Stimulated activated CD8-positive, alpha-beta memory T cell treated with anti-CD3 and anti-CD28 coated beads, Interleukin-12 subunit alpha, Interleukin-12 subunit beta, amount 100 ng/mL, for 24 hours (primary cell): ENCODE results near the gene CHRM1.

Experiments
- DNase-seq: peaks from one replicate; pipeline ENCODE4 v3.0.0-alpha.2; 2020; ENCODE audit errors: extremely low read depth

Gene CHRM1

DNA sequence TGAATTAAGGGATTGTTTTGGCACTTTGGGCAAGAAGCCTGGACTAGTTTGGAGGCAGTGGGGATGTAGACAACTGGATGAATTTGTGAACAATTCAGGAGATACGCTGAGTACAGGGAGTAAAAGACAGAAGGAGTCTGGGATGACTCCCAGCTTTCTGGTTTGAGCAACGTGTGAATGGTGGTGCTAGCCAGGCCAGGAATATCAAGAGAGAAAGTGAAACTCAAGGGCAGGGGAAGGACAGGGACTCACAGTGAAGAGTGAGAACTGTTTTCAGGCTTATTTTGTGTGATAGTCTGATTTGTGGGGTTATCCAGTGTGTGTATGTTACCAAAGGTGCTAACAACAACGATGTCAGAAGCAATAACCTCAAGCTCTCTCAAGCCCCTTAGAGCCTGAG, 15.9 kb downstream of the CHRM1 start:
- DNase-seq: no peak

DNA sequence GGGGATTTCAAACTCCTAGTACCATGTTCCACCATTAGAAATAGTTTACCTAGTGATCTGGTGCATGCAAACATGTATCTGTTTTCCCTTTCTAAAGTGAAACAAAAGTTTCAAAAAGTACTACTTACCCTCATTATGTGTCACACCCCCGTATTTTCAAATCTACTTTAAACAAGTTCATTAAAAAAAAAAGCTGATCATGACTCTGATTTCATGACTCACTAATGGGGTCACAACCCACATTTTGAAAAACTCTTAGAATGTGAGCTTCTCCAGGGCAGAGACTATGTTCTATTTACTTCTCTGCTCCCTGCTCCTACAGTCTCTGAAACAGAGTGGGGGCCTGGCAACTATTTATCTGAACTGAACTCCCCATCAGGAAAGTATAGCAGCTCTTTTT, 18.2 kb downstream of the CHRM1 start:
- no peak for DNase-seq

DNA sequence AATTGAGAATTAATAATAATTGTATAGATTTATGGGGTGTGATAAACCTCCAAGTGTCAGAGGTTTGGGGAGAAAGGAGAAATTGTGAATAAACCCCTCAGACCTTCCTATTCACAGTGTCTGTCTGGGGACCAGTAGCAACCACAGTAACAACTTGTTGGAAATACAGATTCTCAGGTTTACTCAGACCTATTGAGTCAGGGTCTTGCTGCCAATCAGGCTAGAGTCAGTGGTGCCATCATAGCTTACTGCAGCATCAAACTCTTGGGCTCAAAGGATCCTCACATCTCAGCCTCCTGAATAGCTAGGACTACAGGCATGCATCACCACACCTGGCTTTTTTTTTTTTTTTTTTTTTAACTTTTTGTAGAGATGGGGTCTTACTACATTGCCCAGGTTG, 23.1 kb downstream of the CHRM1 start:
- DNase-seq: no peak

DNA sequence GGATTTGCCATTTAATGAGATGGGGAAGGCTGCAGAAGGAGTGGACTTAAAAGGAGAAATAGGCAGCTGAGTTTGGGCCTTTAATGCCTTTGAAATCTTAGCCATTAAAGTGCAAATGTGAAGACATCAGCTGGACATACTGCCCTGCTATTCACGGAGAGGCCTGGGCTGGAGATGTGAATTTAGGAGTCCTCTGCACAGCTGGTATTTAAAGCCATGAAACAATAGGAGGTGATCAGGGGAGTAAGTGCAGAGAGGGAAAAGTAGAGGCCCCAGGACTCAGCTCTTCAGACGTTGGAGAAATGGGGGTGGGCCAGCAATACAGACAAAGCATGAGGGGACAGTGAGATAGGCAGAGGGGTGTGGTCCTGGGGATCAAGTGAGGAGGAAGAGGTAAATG, 23.9 kb downstream of the CHRM1 start:
- no peak for DNase-seq

DNA sequence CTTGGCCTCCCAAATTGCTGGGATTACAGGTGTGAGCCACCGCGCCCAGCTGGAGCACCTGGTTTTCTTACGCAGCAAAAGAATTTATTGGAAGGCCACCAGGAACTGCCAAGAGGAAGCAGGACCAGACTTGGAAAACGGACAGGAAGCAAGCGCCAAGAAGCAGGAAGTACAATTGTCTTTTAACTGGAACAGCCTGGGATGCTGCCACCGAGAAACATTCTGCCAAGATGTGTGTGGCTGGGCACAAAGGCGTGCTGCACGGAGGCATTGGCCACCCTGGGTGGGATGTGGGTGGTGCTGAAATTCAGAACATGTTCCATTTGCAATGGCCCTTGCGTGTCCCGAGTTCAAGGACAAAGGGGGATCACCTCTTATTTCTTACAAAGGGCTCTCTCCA, 25.1 kb downstream of the CHRM1 start:
- DNase-seq: no peak

DNA sequence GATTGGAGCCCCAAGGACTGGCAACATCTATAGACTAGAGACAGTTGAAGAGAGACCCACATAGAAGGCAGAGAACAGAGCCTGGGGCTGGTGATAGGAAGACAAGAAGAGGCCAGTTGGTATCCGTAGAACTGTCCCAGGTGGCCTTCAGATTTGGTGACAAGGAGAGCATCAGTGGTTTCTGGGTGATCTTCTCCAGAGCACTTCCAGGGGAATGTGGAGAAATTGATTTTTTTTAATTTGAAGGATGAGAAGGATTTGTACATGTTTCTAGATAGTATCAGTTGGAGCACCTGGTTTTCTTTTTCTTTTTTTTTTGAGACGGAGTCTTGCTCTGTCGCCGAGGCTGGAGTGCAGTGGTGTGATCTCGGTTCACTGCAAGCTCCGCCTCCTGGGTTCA, 25.7 kb downstream of the CHRM1 start:
- no peak for DNase-seq

DNA sequence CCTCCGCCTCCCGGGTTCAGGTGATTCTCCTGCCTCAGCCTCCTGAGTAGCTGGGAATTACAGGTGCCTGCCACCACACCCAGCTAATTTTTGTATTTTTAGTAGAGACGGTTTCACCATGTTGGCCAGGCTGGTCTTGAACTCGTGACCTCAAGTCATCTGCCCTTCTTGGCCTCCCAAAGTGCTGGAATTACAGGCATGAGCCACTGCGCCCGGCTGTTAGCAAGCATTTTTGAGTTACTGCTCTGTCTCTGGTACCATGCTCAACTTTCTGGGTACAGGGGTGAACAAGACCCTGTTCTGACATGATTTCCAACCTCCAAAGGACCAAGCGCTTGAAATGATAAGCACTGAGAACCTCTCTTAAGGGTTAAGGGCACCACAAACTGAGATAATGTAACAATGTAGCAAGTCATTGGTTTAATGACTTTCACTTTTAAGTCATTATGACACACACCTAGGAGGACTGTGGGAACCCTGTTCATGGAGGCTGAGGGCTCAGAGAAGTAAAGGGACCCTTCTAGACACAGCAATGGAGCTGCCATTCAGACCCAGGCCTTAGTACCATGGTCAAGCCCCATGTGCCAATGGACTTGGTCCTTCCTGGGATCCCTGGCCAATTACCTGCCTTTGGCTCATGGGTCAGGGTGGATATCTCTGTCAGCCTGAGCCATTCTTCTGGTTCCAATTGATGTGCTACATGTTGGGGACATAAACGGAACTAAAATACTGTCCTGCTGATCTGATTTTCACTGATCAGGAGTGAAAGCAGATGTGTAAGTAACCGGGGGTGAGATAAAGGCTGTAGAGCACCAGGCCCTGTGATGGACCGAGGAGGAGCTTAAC, 28.9 kb downstream of the CHRM1 start:
- DNase-seq: no peak

DNA sequence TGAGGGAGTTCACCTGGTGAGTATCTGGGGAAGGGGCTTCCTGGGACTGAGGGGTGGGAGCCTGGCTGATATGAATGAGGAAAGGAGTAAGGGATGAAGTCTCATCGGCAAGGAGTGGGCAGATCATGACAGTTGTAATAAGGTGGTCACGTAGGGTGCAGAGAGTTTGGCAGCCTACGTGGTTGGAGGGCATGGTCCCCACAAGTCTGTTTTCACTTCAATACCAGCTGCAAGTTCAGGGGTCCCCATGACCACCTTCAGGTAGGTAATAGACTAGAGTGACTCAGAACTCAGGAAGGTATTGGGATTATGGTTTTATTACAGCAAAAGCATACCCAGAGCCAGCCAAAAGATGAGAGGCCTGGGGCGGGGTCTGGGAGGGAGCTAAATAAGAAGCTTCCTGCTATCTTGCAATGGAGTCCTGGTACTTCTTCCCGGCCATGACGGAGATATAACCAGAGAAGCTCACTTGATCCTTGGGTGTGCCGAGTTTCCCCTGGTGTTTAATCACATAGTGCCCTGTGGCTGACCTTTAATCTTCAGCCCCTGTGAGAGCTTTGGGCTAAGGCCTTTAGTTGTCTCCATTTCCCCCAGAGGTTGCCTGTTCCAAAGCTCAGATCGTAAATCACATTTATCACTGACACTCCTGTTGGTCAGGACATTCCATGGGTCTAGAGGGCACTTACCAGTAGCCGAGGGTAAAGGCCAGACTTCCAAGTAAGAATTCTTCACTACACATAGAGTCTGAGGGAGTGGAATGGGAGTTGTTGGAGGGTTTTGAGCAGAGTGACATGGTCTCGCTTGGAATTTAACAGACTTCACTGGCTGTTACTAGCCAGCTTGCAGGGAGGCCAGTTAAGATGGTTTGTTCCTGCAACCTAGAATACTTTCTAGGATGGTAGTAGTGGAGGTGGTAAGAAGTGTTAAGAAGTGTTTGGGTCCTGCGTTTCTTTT, 31.4 kb downstream of the CHRM1 start:
- DNase-seq: no peak

DNA sequence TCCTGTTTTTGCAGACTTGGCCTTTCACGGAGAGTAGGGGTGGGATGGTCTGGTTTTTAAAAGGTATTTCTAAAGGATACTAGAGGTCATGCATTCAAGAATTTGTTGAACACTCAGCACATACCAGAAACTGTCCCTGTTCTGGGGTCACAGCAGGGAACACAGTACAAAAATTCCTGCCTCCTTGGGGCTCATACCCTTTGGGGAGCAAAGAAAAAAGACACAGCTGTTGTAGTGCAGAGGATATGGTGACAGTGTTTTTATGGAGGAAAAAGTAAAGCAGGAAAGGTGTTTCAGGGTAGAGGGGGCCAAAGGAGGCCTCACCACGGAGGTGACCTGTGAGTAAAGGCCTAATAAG, 32.1 kb downstream of the CHRM1 start:
- DNase-seq: no peak

DNA sequence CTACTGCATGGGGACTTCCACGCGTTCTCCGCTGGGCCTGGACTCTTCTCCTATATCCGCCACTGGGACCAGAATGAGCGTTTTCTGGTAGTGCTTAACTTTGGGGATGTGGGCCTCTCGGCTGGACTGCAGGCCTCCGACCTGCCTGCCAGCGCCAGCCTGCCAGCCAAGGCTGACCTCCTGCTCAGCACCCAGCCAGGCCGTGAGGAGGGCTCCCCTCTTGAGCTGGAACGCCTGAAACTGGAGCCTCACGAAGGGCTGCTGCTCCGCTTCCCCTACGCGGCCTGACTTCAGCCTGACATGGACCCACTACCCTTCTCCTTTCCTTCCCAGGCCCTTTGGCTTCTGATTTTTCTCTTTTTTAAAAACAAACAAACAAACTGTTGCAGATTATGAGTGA, 32.8 kb downstream of the CHRM1 start:
- no peak for DNase-seq

DNA sequence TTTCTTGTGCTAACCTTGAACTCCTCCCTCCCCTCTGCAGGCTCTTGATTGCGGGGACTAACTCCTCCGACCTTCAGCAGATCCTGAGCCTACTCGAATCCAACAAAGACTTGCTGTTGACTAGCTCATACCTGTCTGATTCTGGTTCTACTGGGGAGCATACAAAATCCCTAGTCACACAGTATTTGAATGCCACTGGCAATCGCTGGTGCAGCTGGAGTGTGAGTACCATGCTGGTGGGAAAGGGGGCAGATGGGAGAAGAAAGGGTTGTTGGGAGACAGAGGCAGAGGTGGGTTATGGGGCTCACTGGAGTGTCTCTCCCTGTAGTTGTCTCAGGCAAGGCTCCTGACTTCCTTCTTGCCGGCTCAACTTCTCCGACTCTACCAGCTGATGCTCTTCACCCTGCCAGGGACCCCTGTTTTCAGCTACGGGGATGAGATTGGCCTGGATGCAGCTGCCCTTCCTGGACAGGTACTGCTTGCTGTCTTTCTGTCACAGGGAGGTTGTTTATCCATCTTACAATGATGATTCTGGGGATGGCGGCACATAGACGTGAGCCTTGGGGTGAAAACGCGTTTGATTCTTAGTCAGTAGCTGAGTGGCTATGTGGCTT, 35.9 kb downstream of the CHRM1 start:
- no peak for DNase-seq

DNA sequence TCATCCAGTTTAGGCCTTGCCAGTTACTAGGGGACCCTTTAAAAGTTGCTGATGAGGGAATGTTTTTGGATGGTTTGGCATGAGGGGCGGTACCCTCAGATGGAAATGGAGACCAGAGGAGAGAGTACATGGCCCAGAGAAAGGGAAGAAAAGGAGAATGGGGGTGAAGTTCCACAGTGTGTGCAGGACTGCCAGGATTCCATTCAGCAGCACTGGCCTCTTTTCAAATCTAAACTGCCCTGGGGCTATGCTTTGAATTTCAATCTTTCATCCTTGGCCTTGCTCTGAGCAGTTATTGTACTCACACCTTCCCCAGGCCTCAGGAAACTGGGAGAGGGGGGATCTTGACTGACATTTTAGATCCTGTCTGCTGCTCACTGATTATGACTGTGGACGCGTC, 37.5 kb downstream of the CHRM1 start:
- DNase-seq: no peak

DNA sequence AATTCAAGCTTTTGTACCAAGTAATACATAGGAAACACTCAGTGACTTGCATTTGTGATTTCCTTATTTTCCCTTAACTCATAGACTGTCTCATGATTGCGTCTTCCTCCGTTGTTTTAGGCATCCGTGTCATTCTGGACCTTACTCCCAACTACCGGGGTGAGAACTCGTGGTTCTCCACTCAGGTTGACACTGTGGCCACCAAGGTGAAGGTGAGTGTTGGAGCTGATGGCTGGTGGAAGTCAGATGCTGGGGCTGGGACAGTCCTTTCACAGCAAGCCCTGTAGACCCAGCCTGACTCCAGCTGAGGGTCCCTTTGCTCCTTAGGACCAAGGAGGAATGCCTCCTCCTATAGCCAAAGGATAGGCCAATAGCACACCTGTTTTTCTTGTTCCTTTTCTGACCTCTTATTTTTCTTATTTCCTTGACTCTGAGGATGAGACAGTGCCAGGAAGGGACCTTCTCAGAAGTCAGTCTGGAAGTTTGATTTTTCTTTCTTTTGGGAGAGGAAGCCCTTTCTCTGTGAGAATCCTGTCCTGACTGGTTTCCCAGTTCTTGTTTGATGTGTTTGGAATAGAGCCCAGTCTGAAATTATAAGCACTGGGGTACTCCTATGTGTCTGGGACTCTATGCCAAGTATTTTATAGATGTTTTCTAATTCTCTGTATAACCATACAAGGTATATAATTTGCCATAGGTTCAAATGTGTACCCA, 38.2 kb downstream of the CHRM1 start:
- no peak for DNase-seq

DNA sequence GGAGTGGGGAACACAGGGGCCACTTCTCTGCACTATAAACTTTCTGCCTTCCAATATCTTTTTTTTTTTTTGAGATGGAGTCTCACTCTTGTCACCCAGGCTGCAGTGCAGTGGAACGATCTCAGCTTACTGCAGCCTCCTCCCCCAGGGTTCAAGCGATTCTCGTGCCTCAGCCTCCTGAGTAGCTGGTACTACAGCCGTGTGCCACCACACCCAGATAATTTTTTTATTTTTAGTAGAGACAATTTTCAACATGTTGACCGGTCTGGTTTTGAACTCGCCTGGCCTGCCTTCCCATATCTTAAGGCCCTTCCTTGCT, 38.8 kb downstream of the CHRM1 start:
- no peak for DNase-seq

DNA sequence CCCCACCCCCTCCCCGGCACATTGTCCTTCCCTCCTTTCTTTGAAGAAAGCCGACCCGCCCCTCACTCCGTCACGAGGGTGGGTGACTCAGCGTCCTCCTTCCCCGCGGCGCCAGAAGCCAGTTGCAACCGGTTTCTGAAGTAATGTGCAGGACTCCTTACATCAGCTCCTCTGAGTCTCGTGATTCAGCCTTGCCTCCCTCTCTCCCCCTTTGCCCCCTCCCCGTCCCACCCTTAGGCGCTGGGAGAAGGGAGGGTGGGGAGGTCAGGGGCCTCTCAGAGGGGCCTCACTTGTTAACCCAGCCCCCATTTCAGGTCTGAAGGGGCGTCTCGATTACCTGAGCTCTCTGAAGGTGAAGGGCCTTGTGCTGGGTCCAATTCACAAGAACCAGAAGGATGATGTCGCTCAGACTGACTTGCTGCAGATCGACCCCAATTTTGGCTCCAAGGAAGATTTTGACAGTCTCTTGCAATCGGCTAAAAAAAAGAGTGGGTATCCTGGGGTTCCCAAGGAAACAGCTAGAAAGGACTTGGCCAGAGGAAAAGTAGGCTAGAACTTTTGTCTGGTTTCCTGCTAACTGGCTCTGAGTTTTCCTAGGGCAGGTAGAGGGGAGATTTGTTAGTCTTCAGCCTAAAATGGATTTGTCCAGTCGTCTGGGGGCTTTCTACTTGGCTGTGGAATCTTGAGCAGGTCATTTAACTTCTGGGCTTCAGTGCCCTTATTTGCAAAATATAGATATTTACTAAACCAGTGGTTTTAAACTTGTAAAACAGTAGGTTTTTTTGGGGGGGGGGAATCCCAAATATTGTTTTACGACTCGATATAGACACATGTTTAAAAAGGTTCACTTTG, 39.4 kb downstream of the CHRM1 start:
- DNase-seq: peak; percentile 90

DNA sequence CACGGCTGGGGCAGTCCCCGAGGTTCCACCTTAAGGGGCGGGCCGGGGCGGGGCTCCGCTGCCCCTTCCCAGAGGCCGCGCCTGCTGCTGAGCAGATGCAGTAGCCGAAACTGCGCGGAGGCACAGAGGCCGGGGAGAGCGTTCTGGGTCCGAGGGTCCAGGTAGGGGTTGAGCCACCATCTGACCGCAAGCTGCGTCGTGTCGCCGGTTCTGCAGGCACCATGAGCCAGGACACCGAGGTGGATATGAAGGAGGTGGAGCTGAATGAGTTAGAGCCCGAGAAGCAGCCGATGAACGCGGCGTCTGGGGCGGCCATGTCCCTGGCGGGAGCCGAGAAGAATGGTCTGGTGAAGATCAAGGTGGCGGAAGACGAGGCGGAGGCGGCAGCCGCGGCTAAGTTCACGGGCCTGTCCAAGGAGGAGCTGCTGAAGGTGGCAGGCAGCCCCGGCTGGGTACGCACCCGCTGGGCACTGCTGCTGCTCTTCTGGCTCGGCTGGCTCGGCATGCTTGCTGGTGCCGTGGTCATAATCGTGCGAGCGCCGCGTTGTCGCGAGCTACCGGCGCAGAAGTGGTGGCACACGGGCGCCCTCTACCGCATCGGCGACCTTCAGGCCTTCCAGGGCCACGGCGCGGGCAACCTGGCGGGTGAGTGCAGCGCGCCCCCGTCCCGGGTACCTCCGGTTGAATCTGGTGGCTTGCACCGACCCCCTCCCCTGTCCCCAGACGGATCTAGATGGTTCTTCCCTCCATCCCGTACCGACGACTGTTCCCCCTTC, 40.2 kb downstream of the CHRM1 start, which contains the start of gene SLC3A2:
Gene SLC3A2 (plus strand): TSS at position 94 of the 776 bp plus-strand sequence. CDS start 128 bp downstream, at position 222.
- DNase-seq: peak; percentile 75

DNA sequence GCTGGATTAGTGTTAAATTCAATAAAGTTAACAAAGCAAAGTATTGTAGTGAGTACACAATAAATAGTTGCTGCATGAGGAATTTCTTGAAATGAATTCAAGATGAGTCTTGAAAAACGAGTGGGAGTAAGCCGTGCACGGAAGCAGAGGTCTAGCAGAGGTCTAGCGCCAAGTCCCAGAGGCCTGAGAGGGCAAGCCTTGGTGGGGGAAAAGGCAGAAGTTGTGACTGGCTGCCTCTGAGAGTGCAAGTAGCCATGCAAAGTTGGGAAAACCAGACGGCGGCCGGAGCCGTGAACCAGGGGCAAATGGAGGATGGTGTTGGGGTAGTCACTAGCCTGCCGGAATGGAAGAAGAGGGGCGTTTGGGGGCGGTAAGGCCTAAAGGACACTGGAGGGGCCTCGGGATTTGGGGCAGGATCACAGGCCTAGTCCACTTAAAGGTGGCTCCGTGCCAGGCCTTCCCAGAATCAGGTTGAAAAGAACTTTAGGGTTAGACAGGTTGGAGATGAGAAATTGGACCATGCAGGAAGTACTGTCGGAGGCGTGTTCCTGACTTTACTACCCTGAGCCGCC, 40.8 kb downstream of the CHRM1 start:
- no peak for DNase-seq

DNA sequence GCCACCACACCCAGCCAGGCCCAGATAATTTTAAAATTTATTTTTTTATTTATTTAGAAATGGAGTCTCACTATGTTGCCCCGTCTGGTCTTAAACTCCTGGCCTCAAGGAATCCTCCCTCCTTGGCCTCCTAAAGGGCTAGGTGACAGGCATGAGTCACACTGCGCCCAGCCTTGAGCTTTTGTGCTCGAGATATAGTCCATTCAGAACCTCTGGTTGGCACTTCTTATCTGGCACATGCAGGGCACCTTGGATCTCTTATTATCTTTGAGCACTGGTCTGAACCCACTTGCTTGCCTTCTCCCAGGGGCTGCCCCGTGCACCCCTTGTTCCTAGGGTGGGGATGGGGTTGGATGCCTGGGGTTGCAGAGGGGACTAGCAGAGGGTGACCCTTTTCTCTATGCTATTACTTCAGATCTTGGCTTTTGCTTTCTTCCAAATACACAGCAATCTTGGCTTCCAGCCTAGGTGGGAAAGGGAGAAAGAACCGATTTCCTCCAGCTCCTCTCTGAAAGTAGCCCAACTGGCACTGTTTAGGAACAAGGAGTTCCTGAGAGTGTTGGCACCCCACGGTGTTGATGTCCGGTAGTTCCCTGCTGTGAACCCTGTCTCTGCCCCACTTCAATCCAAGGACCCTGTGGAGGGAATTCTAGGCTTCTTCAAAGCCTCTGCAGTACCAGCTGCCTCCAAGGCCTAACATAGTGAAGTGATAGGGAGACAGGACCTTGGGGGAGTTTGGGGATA, 41.8 kb downstream of the CHRM1 start:
- DNase-seq: no peak

DNA sequence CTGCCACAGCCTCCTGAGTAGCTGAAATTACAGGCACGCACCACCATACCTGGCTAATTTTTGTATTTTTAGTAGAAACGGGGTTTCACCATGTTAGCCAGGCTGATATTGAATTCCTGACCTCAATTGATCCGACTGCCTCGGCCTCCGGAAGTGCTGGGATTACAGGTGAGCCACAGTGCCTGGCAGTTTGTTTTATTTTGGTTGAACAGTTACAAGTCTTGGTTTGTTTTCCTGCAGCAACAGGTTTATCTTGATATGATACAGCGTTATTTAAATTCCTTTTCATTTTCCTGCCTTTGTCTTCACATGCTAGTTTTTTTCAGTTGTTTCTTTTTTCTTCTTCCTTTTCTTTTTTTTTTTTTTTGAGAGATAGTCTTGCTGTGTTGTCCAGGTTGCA, 44.5 kb downstream of the CHRM1 start:
- no peak for DNase-seq
